Fibroblast of skin of right quadriceps (primary cell): ENCODE measurements around the gene CTAGE15.
"Not testable (repeated sequence)": the region's sequence is repeated elsewhere in the genome, so short reads cannot be mapped to it uniquely, and the experiment has no call there.

Source experiments
- DNase-seq: peaks from one replicate; pipeline ENCODE4 v3.0.0-alpha.2; 2013

The CTAGE15 gene, protein sequence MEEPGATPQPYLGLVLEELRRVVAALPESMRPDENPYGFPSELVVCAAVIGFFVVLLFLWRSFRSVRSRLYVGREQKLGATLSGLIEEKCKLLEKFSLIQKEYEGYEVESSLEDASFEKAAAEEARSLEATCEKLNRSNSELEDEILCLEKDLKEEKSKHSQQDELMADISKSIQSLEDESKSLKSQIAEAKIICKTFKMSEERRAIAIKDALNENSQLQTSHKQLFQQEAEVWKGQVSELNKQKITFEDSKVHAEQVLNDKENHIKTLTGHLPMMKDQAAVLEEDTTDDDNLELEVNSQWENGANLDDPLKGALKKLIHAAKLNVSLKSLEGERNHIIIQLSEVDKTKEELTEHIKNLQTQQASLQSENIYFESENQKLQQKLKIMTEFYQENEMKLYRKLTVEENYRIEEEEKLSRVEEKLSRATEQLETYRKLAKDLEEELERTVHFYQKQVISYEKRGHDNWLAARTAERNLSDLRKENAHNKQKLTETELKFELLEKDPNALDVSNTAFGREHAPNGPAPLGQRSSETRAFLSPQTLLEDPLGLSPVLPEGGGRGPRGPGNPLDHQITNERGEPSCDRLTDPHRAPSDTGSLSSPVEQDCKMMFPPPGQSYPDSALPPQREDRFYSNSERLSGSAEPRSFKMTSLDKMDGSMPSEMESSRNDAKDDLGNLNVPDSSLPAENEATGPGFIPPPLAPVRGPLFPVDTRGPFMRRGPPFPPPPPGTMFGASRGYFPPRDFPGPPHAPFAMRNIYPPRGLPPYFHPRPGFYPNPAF

GRCh38 chr7:143571501-143571900 is at the start of gene CTAGE15:
Gene CTAGE15 (plus strand): TSS chr7:143571801. CDS start chr7:143571818, 17 bp downstream.
- DNase-seq = not testable (repeated sequence)

DNA sequence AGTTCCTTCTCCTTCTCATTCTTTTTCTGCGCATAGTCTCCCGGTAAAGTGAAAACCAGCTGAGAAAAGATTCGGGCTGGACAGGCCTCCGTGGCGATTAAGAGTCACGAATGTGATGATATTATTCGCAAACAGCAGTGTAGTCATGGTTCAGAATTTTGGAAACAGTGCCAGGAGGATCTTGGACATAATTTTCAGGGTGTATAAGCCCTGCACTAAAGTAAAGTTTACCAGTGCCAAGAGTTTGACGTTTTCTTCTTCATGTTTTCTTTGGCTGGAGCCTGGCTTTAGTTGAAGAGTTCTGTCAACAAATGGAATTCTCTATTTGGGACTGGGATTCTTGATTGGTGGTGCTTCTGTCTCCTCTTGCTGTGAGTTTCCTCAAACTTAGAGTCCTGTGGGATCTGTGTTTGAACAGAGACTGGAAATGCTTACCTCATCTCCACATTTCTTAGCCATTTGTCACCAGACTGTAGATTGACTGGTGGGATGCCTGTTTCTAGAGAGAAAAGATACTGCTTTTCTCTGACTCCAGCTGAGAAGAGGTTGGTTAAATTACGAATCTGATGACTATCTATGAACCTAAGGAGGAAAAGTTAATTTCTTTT is 49.2 kb upstream of the CTAGE15 start:
- DNase-seq = not testable (repeated sequence)

GRCh38 chr7:143531169-143531926 is 40.3 kb upstream of the CTAGE15 start:
- DNase-seq = not testable (repeated sequence)

- DNase-seq = not testable (repeated sequence)
Observed at GRCh38 chr7:143531932-143532331, 39.7 kb upstream of the CTAGE15 start.

GRCh38 chr7:143533213-143533839 is 38.3 kb upstream of the CTAGE15 start:
- not testable (repeated sequence) for DNase-seq

GRCh38 chr7:143536443-143536842 is 35.2 kb upstream of the CTAGE15 start:
- not testable (repeated sequence) for DNase-seq

DNA sequence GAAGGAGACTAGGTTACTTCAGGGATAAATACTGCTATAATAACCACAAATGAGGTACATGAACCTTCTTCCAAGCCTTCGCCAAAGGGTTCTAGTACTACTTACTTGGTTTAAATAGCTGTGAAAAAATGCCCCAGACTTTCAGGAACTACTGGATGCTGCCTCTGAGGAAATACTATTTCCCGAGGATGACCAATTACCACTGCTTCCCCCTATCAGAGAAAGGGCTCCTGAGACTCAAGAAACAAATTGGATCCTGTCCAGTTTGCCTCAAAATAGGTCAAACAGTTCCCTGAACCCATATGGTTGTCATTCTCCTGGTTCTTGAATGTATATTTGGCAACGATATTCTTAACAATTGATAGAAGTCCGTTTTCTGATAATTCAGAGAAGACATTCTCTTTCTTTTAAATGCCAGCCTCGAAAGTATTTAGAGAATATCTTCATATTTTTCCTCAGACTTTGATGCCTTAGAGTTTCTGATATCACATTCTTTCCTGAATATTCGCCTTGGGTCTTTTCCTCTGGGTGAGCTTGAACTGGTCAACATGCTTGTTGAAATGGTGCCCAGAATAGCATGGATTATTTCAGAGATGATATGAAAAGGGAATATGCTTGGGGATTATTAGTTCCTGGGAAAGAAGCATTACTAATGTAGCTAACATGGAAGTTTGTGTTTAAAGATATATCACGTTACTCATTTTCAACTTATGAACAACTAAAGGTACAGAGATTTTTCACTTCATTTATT is 28.1 kb upstream of the CTAGE15 start:
- DNase-seq = not testable (repeated sequence)

DNA sequence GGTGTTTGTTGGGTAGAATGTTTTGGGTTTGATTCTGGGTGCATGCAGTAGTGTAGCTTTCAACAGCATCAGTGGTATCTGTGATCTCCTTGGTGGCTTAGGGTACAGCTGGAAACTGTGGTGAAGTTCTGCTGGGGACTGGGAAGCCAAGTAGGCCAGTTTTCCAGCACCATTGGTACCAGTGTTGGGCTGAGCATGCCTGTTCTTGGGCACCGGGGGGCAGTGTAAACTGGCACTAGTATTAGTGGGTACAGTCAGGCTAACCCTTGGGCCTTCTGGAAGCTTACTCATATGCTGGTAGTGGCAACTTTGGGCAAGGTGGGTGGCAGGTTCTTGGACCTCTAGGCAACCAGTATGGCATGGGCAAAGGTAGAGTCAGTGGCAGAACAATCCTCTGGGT is 15.6 kb upstream of the CTAGE15 start:
- not testable (repeated sequence) for DNase-seq

- DNase-seq = not testable (repeated sequence)
Observed at GRCh38 chr7:143563306-143563705, 8.3 kb upstream of the CTAGE15 start.

- DNase-seq = not testable (repeated sequence)
Observed at GRCh38 chr7:143566001-143566400, 5.6 kb upstream of the CTAGE15 start.

DNA sequence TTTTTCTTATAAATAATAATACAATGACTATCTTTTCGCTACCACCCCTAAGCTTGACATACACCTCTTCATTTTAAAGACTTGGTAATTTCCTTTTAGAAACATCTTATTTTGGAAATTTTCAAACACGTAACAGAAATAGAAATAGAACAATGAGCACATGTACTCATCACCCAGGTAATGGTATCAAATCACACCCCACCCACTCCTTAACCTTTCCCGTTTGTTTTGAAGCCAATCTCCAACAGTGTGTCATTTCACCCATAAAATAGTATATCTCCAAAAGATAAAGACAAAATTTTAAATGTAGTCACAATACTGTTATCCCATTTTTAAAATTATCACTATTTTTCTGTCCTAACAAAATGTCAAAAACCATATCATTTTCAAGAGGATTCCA is 16.6 kb downstream of the CTAGE15 start:
- DNase-seq = not testable (repeated sequence)

DNA sequence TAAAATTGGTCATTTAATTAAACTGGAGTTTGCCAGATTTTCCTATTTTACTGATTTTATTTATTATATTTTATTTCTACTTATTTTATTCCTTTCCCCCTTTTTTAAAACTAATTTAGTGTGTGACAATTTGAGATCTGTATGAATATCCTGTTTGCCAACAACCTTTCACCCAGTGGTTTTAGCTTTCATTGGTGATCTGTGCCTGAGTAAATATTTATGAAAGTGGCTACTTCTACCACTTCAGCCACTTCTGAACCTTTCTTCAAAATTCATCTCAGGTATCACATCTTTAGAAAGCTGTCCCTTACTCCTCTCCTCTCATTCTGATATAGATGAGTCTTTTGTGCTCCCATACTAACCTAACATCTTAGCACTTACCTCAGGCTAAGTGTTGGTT is 18.3 kb downstream of the CTAGE15 start:
- DNase-seq = not testable (repeated sequence)

- DNase-seq = not testable (repeated sequence)
Observed at GRCh38 chr7:143598086-143598485, 26.5 kb downstream of the CTAGE15 start.

GRCh38 chr7:143603549-143603948 is 31.9 kb downstream of the CTAGE15 start:
- DNase-seq = not testable (repeated sequence)

DNA sequence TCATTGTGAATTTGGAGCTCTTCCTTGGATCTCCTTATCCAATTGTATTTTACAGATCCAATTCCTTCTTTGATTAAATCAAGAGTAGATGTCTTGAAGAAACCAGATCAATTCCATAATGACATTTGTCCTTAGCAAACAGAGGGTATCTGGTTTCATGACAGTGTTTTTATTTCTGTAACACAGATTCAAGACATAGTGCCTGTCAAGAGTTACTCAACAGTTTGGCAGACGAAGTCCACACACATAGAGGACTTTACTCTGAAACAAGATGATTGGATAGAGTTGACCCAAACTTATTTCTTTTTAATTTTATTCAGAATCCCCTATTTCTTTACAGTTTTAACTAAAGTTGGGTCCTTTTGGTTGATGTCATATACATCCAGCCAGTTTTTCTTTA is 34.5 kb downstream of the CTAGE15 start:
- DNase-seq = not testable (repeated sequence)

GRCh38 chr7:143615545-143615944 is 43.9 kb downstream of the CTAGE15 start:
- DNase-seq = not testable (repeated sequence)

DNA sequence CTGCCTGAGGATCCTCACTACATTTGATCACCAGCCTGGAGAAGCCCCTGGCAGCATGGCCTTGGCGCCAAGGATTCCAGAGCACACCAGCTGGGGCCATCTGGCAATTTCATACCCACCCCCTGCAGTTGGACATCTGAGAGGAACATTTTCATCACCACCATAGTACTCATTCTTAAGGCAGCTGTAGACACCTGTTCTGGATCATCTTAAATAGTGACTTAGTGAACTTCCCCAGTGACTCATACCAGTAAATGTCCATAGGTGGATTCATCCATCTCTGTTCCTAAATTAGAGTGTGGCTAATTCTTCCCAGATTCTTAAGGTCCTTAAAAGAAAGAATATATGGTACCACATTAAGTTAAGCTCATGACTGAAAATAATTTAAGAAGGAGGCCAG is 45.6 kb downstream of the CTAGE15 start:
- not testable (repeated sequence) for DNase-seq

- DNase-seq = not testable (repeated sequence)
Observed at GRCh38 chr7:143620058-143620457, 48.5 kb downstream of the CTAGE15 start.

DNA sequence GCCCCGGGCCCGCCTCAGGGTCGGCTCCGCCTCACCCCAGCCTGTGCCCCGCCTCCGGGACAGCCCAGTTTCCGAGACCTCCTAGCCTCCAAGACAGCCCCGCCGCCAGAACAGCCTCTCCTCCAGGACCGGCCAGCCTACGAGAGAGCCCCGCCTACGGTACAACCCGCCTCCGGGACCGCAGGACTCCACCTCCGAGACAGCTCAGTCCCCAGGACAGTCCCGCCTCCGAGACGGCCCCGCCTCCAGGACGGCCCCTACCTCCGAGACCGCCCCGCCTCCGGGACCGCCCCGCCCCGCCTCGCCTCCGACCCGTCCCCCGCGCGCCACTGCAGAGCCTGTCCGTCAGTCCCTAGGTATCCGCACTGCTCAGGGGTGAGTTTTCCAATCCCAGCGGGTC is 49.0 kb downstream of the CTAGE15 start, which contains the start of gene TCAF2:
TCAF2 (plus strand) TSS at position 329 of the 400 bp plus-strand sequence.
- not testable (repeated sequence) for DNase-seq

- not testable (repeated sequence) for DNase-seq
Observed at GRCh38 chr7:143621175-143621574, 49.6 kb downstream of the CTAGE15 start.

DNA sequence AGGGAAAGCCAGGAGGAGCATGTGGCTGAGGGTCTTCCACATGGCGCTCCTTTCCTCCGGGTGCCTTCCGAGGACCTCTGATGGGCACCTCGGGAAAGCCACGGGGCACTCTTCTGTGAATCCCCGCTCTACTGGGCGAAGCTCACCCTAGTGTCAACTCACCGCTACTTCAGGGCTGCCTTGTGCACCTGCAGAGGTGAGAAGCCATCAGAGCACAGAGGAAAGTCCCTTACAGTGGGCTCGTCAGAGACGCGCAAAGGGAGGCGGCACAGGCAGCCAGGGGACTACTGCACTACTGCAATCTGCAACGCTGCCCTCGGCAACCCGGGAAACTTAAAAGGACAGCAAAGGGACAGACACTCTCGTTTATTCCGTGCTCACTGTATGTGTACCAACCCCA is 50.5 kb downstream of the CTAGE15 start:
- DNase-seq = not testable (repeated sequence)
